GM12865 (cell line): ENCODE results near the gene PTX4.

Experiments
- DNase-seq: peaks from one replicate; pipeline ENCODE4 v3.0.0; 2010; ENCODE audit warnings: low read depth
- H3K4me3 ChIP-seq: 2 replicates; pipeline ENCODE4 v1.5.1; 2011; ENCODE audit warnings: mild to moderate bottlenecking, low read depth, low read length, control low read depth
- TF ChIP-seq, protein P1 (sequence below): IDR thresholded peaks from 2 replicates; pipeline ENCODE4 v1.5.1; 2011; ENCODE audit warnings: low read length, control low read depth, low read depth, inconsistent platforms; ENCODE audit not compliant: insufficient read depth; ENCODE audit errors: missing control alignments

Gene PTX4

DNA sequence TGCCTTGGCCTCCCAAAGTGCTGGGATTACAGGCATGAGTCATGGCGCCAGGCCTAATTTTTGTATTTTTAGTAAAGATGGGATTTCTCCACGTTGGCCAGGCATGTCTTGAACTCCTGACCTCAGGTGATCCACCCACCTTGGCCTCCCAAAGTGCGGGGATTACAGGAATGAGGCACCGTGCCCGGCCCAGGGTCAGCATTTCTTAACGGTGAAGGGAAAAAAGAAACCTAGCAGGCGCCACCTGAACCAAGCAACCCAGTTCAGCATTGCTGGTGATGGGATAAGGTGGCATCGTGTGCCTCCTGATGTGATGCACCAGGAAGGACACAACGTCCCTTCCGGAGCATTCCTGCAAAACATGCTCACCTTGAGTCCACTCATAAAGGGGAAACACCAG is 11.7 kb downstream of the PTX4 start:
- H3K4me3 ChIP-seq: no peak overlapping the region
- DNase-seq: no peak
- TF ChIP-seq, protein P1, sequence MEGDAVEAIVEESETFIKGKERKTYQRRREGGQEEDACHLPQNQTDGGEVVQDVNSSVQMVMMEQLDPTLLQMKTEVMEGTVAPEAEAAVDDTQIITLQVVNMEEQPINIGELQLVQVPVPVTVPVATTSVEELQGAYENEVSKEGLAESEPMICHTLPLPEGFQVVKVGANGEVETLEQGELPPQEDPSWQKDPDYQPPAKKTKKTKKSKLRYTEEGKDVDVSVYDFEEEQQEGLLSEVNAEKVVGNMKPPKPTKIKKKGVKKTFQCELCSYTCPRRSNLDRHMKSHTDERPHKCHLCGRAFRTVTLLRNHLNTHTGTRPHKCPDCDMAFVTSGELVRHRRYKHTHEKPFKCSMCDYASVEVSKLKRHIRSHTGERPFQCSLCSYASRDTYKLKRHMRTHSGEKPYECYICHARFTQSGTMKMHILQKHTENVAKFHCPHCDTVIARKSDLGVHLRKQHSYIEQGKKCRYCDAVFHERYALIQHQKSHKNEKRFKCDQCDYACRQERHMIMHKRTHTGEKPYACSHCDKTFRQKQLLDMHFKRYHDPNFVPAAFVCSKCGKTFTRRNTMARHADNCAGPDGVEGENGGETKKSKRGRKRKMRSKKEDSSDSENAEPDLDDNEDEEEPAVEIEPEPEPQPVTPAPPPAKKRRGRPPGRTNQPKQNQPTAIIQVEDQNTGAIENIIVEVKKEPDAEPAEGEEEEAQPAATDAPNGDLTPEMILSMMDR: no peak

DNA sequence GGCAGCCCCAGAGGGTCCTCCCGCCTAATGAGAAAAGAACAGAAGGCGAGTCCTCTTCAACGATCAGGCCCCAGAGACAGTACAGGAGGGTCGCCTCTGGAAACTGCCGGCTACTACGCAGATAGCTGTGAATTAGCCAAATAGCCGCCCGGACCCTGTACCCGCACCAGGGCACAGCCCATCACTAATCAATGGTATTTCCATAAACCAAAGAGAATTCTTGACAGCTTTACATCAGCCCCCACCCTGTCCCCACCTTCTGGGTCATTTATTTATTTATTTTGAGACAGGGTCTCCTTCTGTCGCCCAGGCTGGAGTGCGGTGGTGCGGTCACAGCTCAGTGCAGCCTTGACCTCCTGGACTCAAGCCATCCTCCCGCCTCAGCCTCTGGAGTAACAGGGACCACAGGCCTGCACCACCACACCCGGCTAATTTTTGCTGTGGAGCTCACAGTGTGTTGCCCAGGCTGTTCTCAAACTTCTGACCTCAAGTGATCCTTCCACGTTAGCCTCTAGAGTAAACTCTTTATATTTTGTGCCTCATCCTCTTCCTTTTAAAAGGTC is 13.1 kb downstream of the PTX4 start:
- TF ChIP-seq, protein P1: no peak
- DNase-seq: no peak
- H3K4me3 ChIP-seq: peak overlapping the region; percentile 89

DNA sequence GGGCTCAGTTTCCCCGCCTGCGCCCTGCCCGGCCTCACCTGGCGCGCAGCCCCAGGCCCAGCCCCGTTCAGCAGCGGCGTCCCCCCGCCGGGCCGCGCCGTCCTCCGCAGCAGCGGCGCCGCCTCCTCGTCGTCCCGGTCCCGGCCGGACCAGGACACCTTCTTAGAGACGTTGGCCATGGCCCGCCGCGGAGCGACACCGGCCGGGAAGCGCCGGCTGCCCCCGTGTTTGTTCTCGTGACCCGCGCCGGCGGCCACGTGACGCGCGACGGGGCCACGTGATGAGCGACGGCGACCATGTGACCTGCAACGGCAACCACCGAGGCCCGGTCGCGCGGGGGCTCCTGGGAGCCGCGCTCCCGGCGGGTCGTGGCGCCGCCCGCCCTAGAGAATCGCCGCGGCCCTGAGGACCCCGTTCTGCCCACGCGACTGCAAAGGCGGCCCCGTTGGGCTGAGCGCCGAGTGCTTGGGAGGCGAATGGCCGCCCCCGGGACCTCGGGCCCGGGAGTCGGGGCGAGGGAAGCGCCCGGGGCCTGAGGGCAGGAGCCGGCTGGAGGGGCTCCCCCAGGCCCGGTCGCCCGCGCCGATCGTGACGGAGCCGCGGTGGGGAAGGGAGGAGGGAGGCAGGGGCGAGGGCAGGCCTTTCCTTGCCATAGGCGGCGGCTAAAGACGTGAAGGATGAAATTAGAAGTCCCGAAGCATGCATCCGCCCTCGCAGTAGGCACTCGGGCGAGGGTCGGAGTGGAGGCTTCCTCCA is 13.8 kb downstream of the PTX4 start, which contains the start of gene CLCN7:
TSS of gene CLCN7 (minus strand) at position 233 of the 756 bp plus-strand sequence. CDS start at position 179, 54 bp downstream.
- H3K4me3 ChIP-seq: peak within 1 kb of the TSS; percentile 89
- TF ChIP-seq, protein P1: no peak
- peak; percentile 94 for DNase-seq

DNA sequence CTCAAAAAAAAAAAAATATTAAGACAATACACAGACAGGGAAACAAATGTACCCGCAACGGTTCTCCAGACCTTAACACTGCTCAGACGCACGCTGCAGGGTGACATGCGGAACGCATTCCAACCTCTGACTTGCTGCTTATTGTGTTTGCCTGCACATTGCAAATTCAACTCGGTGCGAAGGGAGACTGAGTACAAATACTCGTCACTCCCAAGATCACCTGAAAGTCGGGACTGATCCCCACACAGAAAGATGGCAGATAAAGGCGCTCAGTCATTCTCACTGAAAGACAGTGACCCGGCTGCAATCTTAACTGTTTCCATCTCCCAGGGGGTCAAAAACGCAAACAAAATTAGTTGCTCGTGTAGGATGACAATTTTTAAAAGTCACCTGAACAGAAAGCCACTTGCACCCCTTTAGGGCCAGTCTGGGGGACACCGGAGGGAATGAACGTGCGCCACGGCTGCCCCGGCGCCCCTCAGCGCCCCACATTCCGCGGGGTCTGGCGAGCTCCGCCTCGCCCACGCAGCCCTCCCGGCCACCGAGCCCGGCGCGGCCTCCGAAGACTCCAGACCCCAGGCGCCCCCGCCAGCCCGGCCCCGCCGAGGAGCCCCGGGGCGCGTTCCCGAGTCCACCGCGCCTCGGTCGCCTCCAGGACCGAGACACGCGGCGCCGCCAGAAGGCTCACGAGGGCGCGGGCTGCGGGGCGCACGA is 14.5 kb downstream of the PTX4 start:
- DNase-seq: no peak
- TF ChIP-seq, protein P1: no peak
- peak overlapping the region; percentile 89 for H3K4me3 ChIP-seq

DNA sequence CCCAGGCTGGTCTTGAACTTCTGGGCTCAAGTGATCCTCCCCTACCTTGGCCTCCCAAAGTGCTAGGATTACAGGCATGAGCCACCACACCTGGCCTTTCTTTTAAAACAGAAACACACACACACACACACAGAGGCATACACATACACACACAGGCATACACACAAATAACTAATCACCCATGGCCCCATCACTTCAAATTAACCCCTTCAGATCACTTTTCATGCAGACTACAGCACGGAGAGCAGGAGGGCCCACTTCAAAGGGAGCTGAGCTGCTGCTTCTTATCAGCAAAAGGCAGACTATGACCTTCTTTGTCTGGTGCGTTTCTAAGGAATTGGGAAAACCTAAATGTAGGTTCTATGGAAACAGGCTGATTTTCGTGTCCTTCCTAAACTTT is 15.8 kb downstream of the PTX4 start:
- no peak for DNase-seq
- H3K4me3 ChIP-seq: no peak overlapping the region
- TF ChIP-seq, protein P1: no peak

DNA sequence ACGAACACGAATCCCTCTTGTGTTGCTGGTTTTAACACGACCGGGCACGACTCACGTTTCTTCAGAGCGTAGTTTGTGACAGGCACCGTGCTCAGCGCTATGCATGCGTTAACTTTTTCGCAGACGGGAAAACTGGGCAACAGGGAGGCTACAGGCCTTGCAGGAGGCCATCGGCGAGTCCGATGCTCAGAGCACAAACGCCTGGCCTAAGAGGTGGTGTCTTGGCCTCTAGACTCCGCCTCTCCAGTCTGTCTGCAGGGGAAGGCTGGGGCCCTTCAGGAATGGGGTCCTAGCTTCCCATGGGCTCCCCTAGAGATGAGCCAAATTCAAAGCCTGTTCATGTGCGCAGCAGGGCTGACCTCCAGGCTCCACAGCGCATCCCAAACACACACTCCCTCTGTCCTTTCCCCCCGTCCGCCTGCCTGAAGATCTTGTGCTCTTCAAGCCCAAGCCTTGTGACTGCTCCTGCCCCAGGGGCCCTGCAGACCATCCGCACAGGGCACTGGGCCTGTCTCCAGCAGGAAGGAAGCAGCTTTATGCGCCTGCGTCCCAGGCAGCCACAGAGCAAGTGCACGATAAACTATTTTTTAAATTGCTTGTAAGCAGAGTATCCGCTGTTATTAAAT is 17.1 kb downstream of the PTX4 start:
- TF ChIP-seq, protein P1: no peak
- DNase-seq: no peak
- no peak overlapping the region for H3K4me3 ChIP-seq
